Breast epithelium (tissue), 4 donors: Measurements from ENCODE around the gene SLC25A6. TPM values are rescaled to one million over a fixed set of nuclear protein-coding genes. Genes with fewer than 3 reads are reported as not detected.

Source experiments
- DNase-seq, 2 donors: peaks; one replicate each; pipeline ENCODE4 v3.0.0-alpha.2; 2019; ENCODE audit warnings: low spot score in 2 of 2
- H3K27ac ChIP-seq, 2 donors: fragments of 200-600 bp; sonication (generic) in 1 of 2; one replicate each; pipeline ENCODE4 v1.5.1; 2016 to 2019; ENCODE audit warnings: mild to moderate bottlenecking in 1 of 2
- H3K27me3 ChIP-seq, 2 donors: fragments of 200-600 bp; sonication (generic) in 1 of 2; one replicate each; pipeline versions ENCODE4 v1.5.1 to v1.6.0; 2017 to 2019; ENCODE audit warnings: control low read depth in 1 of 2, mild to moderate bottlenecking in 1 of 2
- H3K36me3 ChIP-seq: fragments of 200-600 bp; one replicate; pipeline ENCODE4 v1.5.1; 2019
- H3K4me1 ChIP-seq, 2 donors: fragments of 200-600 bp; sonication (generic); one replicate each; pipeline ENCODE4 v1.5.1; 2016 to 2019; ENCODE audit warnings: control low read depth in 1 of 2
- H3K4me3 ChIP-seq, 3 donors: fragments of 200-600 bp; sonication (generic); 1 replicate in 2 of 3; 2 replicates in 1 of 3; pipeline ENCODE4 v1.5.1; 2016 to 2019; ENCODE audit warnings: mild to moderate bottlenecking in 3 of 3, moderate library complexity in 2 of 3
- H3K9me3 ChIP-seq, 2 donors: fragments of 200-600 bp; sonication (generic) in 1 of 2; one replicate each; pipeline ENCODE4 v1.5.1; 2016 to 2019; ENCODE audit warnings: control low read depth in 1 of 2
- CTCF ChIP-seq, 3 donors: fragments of 450-650 bp; IDR thresholded peaks; one replicate each; pipeline ENCODE4 v1.5.1; 2016 to 2017; ENCODE audit warnings: antibody characterized with exemption in 3 of 3, mild to moderate bottlenecking in 3 of 3, moderate library complexity in 3 of 3
- POLR2A ChIP-seq: fragments of 450-650 bp; IDR thresholded peaks from one replicate; pipeline ENCODE4 v1.6.1; 2016; ENCODE audit warnings: antibody characterized with exemption, mild to moderate bottlenecking, moderate library complexity
- POLR2AphosphoS5 ChIP-seq, 3 donors: sonication (generic); formaldehyde crosslinking; IDR thresholded peaks; one replicate each; pipeline ENCODE4 v1.6.1; 2017; ENCODE audit warnings: antibody characterized with exemption in 3 of 3
- intact Hi-C: fragments of 100-400 bp; cut with DNase I; formaldehyde crosslinking; loops from one replicate; pipeline ENCODE4 v1.15.1; 2023; ENCODE audit warnings: low total_unique reads
- total RNA-seq, 3 donors: library from RNA; depleted of rRNA; stranded (reverse); fragments of >200 nt; gene quantifications; one replicate each; pipeline ENCODE4 v1.1.0, GENCODE V29; 2016

SLC25A6 gene
- total RNA-seq, 3 donors from 2014 or later: 306 to 401 (median 351) TPM

- Histone ChIP-seq H3K27me3 (no peaks in the 10 kb centered on the region), H3K4me1 (no peaks in the 10 kb centered on the region), H3K27ac (no peak overlapping the region), H3K9me3 (no peaks in the 10 kb centered on the region), H3K4me3 (no peak overlapping the region), H3K36me3 (peaks cover 4% of the 10 kb centered on the region)
- TF ChIP-seq CTCF (IDR thresholded peaks at IDR 0.05) (no peak), POLR2A (no peak), POLR2AphosphoS5 (IDR thresholded peaks at IDR 0.05) (no peak)
- intact Hi-C loops: no loop called here
- no peak for DNase-seq
Observed at GRCh38 chrX:1403228-1403627, 11.3 kb upstream of the SLC25A6 start.

- DNase-seq: no peak
- no peaks in the 10 kb centered on the region for H3K9me3 ChIP-seq
- intact Hi-C loops: no loop called here
- no peak overlapping the region for H3K4me3 ChIP-seq
- TF ChIP-seq CTCF (IDR thresholded peaks at IDR 0.05): no peak
- no peak for TF ChIP-seq POLR2A
- TF ChIP-seq POLR2AphosphoS5 (IDR thresholded peaks at IDR 0.05): no peak
- peaks cover 4% of the 10 kb centered on the region for H3K36me3 ChIP-seq
- H3K4me1 ChIP-seq: no peaks in the 10 kb centered on the region
- H3K27ac ChIP-seq: no peak overlapping the region
- no peaks in the 10 kb centered on the region for H3K27me3 ChIP-seq
Observed at GRCh38 chrX:1401611-1402430, 9.9 kb upstream of the SLC25A6 start.

GRCh38 chrX:1400742-1401471, 9.0 kb upstream of the SLC25A6 start:
- H3K27ac ChIP-seq: no peak overlapping the region
- no peak for TF ChIP-seq POLR2AphosphoS5 (IDR thresholded peaks at IDR 0.05)
- TF ChIP-seq CTCF (IDR thresholded peaks at IDR 0.05): no peak
- no peak for TF ChIP-seq POLR2A
- no peaks in the 10 kb centered on the region for H3K27me3 ChIP-seq
- H3K36me3 ChIP-seq: peaks cover 4% of the 10 kb centered on the region
- H3K9me3 ChIP-seq: no peaks in the 10 kb centered on the region
- no peaks in the 10 kb centered on the region for H3K4me1 ChIP-seq
- DNase-seq: no peak
- intact Hi-C loops: no loop called here
- H3K4me3 ChIP-seq: no peak overlapping the region

GRCh38 chrX:1400049-1400448, 8.1 kb upstream of the SLC25A6 start:
- no peak for TF ChIP-seq CTCF (IDR thresholded peaks at IDR 0.05)
- TF ChIP-seq POLR2A: no peak
- TF ChIP-seq POLR2AphosphoS5 (IDR thresholded peaks at IDR 0.05): no peak
- H3K4me1 ChIP-seq: no peaks in the 10 kb centered on the region
- H3K27me3 ChIP-seq: no peaks in the 10 kb centered on the region
- no peak for DNase-seq
- no peaks in the 10 kb centered on the region for H3K9me3 ChIP-seq
- intact Hi-C loops: no loop called here
- H3K4me3 ChIP-seq: no peak overlapping the region
- H3K36me3 ChIP-seq: peaks cover 4% of the 10 kb centered on the region
- H3K27ac ChIP-seq: no peak overlapping the region
